ENCODE data around the gene FAM167B. TPM values are rescaled to one million over a fixed set of nuclear protein-coding genes. Genes with fewer than 3 reads are reported as not detected.

The FAM167B gene
- total RNA-seq, 3 donors from 2014 or later (not counting 1 experiment from before 2014, with no cell fraction given) = 0.54 to 1.3 (median 0.80) TPM

DNA sequence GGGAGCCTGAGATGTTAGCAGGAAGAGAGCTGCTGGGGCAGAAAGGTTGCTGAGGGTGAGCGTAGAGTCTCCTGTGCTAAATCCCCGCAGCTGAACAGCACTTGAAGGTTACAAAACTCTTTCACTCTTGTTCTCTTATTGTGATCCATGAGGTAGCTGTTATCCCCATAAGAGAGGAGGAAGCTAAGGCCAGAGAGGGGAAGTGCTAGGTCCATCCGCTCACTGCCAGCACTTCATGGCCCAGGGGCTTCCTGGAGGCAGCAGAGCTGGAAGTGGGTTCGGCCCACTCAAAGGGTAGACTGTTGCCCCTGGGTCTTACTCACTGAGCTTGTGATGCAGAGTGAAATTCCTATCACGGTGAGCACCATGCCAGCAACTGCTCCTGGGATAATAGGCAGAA lies 30.5 kb upstream of the FAM167B start:
- H3K9me3 Mint-ChIP-seq = no peaks in the 10 kb centered on the region
- TF ChIP-seq, protein P1, sequence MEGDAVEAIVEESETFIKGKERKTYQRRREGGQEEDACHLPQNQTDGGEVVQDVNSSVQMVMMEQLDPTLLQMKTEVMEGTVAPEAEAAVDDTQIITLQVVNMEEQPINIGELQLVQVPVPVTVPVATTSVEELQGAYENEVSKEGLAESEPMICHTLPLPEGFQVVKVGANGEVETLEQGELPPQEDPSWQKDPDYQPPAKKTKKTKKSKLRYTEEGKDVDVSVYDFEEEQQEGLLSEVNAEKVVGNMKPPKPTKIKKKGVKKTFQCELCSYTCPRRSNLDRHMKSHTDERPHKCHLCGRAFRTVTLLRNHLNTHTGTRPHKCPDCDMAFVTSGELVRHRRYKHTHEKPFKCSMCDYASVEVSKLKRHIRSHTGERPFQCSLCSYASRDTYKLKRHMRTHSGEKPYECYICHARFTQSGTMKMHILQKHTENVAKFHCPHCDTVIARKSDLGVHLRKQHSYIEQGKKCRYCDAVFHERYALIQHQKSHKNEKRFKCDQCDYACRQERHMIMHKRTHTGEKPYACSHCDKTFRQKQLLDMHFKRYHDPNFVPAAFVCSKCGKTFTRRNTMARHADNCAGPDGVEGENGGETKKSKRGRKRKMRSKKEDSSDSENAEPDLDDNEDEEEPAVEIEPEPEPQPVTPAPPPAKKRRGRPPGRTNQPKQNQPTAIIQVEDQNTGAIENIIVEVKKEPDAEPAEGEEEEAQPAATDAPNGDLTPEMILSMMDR (IDR thresholded peaks at IDR 0.05) = no peak
- H3K27me3 Mint-ChIP-seq (ENCODE audit: low read depth in 2 of 2) = no peaks in the 10 kb centered on the region
- H3K9me3 ChIP-seq (ENCODE audit: control insufficient read depth, insufficient read depth, low read length) = no peaks in the 10 kb centered on the region
- no peak overlapping the region for H3K27ac ChIP-seq (ENCODE audit: low read length)
- H3K27me3 ChIP-seq (ENCODE audit: control insufficient read depth, insufficient read depth, low read length) = no peaks in the 10 kb centered on the region
- WGBS (ENCODE audit: insufficient coverage) = 97% methylated on average over 5 of the region's 5 CpGs
- no peaks in the 10 kb centered on the region for H3K36me3 Mint-ChIP-seq
- no peak for ATAC-seq
- peaks cover 13% of the 10 kb centered on the region for H3K4me1 ChIP-seq (ENCODE audit: control insufficient read depth, insufficient read depth, low read length)
- peaks cover 10 to 12% of the 10 kb centered on the region in 2 donors for H3K4me1 Mint-ChIP-seq
- DNase-seq = no peak
- intact Hi-C loops (cut with micrococcal nuclease) = loop anchor here (5.0 kb wide), 1 partner anchor 36 kb away; the partner anchor contains the start of gene LCK
- H3K4me3 Mint-ChIP-seq = no peak overlapping the region
- H3K27ac Mint-ChIP-seq = no peak overlapping the region
- peaks cover 35% of the 10 kb centered on the region for H3K36me3 ChIP-seq (ENCODE audit: control insufficient read depth, insufficient read depth, low read length)
- H3K4me3 ChIP-seq (ENCODE audit: low read length) = no peak overlapping the region

DNA sequence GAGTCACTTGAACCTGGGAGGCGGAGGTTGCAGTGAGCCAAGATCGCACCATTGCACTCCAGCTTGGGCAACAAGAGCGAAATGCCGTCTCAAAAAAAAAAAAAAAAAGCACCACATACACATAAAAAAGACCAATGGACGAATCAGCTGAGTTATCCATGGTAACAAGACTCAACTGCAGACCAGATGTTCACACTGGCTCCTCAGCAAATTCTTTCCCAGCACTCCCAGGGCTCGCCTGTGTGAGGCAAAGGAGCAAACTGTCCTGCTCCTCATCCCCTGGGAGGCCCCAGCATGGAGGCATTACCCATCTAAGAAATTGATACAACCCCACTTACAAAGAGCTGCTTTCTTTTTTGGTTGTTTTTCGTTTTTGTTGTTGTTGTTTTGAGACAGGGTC lies 28.0 kb upstream of the FAM167B start:
- H3K4me3 ChIP-seq (ENCODE audit: low read length) = no peak overlapping the region
- no peak for ATAC-seq
- peaks cover 31% of the 10 kb centered on the region for H3K4me1 ChIP-seq (ENCODE audit: control insufficient read depth, insufficient read depth, low read length)
- intact Hi-C loops (cut with micrococcal nuclease) = loop anchor here (5.0 kb wide), 1 partner anchor 33 kb away; the partner anchor contains the start of gene LCK
- DNase-seq = no peak
- H3K9me3 Mint-ChIP-seq = no peaks in the 10 kb centered on the region
- no peaks in the 10 kb centered on the region for H3K36me3 Mint-ChIP-seq
- no peak overlapping the region for H3K27ac Mint-ChIP-seq
- peaks cover 39% of the 10 kb centered on the region for H3K36me3 ChIP-seq (ENCODE audit: control insufficient read depth, insufficient read depth, low read length)
- 87% methylated on average over 7 of the region's 7 CpGs for WGBS (ENCODE audit: insufficient coverage)
- no peaks in the 10 kb centered on the region for H3K27me3 ChIP-seq (ENCODE audit: control insufficient read depth, insufficient read depth, low read length)
- no peaks in the 10 kb centered on the region for H3K27me3 Mint-ChIP-seq (ENCODE audit: low read depth in 2 of 2)
- H3K27ac ChIP-seq (ENCODE audit: low read length) = no peak overlapping the region
- no peaks in the 10 kb centered on the region for H3K9me3 ChIP-seq (ENCODE audit: control insufficient read depth, insufficient read depth, low read length)
- TF ChIP-seq, protein P1 (IDR thresholded peaks at IDR 0.05) = no peak
- H3K4me3 Mint-ChIP-seq = no peak overlapping the region
- peaks cover 15 to 28% of the 10 kb centered on the region in 2 donors for H3K4me1 Mint-ChIP-seq

DNA sequence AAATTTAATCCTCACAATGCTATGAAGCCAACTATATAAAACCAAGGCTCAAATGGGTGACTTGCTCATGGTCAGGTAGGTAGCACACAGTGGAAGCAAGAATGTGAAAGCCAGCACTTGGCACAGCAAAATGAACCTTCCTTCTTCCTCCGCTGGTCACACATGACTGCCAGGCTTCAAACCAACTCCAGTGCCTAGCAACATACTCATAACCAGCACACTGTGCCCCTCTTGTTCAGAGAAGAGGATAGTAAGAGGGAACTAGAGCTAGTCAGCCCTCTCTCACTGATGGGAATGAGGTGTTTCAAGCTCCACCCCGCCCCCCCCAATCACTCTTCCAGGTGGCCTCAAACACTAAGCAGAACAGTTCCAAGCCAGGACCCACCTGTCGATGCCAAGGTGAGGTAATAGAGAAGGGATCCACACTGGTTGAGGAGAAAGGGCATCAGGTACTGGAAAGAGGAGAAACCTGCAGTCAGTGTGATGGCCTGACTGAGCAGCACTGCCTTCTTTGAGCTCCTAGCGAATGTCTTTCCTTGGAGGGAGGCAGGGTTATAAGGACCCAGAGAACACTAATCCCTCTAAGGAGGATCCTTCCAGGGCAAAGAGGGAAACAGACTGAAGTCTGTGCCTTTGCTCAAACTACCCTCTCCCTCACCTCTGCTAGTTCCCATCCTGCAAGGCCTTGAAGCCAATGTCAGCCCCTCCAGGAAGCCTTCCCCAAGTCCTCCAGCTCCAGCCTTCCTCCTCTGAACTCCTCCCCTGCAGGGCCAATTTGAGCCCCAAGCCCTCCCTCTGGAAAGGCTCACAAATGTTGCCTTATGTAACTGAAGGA lies 26.1 kb upstream of the FAM167B start:
- ATAC-seq (no peak), DNase-seq (no peak)
- no peaks in the 10 kb centered on the region for H3K9me3 Mint-ChIP-seq
- peaks cover 30% of the 10 kb centered on the region for H3K4me1 ChIP-seq (ENCODE audit: control insufficient read depth, insufficient read depth, low read length)
- TF ChIP-seq, protein P1 (IDR thresholded peaks at IDR 0.05) = no peak
- H3K4me1 Mint-ChIP-seq = peaks cover 20 to 29% of the 10 kb centered on the region in 2 donors
- peak overlapping the region; percentile 92 for H3K4me3 Mint-ChIP-seq
- H3K27ac ChIP-seq (ENCODE audit: low read length) = no peak overlapping the region
- H3K4me3 ChIP-seq (ENCODE audit: low read length) = peak overlapping the region; percentile 54
- no peaks in the 10 kb centered on the region for H3K36me3 Mint-ChIP-seq
- intact Hi-C loops (cut with micrococcal nuclease) = loop anchor here (5.0 kb wide), 1 partner anchor 116 kb away; the partner anchor contains the start of gene MARCKSL1
- peaks cover 35% of the 10 kb centered on the region for H3K36me3 ChIP-seq (ENCODE audit: control insufficient read depth, insufficient read depth, low read length)
- no peaks in the 10 kb centered on the region for H3K27me3 Mint-ChIP-seq (ENCODE audit: low read depth in 2 of 2)
- peak overlapping the region; percentile 92 to 96 for H3K27ac Mint-ChIP-seq
- H3K27me3 ChIP-seq (ENCODE audit: control insufficient read depth, insufficient read depth, low read length) = no peaks in the 10 kb centered on the region
- 100% methylated on average over 4 of the region's 4 CpGs for WGBS (ENCODE audit: insufficient coverage)
- no peaks in the 10 kb centered on the region for H3K9me3 ChIP-seq (ENCODE audit: control insufficient read depth, insufficient read depth, low read length)
